ENCODE results near the gene TCEAL3.
A peak's percentile ranks its signal among the peaks of the same experiment; 100 is the strongest.

Gene TCEAL3

DNA sequence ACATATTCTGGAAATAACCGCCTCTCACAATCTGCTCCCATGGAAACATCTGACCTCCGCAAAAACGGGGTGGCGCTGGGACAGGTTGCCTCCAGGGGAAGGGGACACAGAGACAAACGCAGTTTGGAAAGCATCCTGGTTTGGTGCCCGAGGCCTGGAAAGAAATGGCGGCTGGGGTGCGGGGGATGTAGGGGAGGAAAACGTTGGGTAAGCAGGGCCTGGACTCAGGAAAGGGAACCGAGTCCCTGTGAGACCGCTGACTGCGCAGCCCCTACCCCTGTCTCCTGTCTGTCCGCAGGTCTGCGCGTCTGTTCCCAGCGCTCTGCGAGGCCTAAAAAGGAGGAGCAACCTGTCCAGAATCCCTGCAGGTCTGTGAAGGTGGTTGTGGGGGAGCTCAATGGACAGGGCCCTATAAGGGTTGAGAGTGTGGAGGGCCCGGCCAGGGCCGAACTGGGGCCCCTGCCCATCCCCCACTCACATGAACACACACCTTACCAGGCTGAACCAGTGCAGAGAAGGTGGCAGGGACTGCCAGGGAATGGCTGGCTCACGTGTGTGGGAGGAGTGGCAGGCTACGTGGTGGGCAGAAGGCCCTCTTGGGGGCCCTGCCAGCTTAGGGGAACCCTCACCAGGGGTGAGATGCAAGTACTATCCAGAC, 672 bp downstream of the TCEAL3 start:
- peak overlapping the region; percentile 60 for H3K27ac Mint-ChIP-seq
- no peaks in the 10 kb centered on the region for H3K36me3 Mint-ChIP-seq (ENCODE audit: low read depth)
- H3K4me3 Mint-ChIP-seq: peak overlapping the region; percentile 76
- H3K9me3 Mint-ChIP-seq: no peaks in the 10 kb centered on the region
- peak; percentile 37 for DNase-seq
- H3K4me1 Mint-ChIP-seq (ENCODE audit: low read depth): peaks cover 4% of the 10 kb centered on the region
- peaks cover 46% of the 10 kb centered on the region for H3K27me3 Mint-ChIP-seq

GRCh38 chrX:103610282-103610681, 2.5 kb downstream of the TCEAL3 start:
- no peak overlapping the region for H3K4me3 Mint-ChIP-seq
- H3K27ac Mint-ChIP-seq: no peak overlapping the region
- no peak for DNase-seq
- H3K9me3 Mint-ChIP-seq: no peaks in the 10 kb centered on the region
- peaks cover 4% of the 10 kb centered on the region for H3K4me1 Mint-ChIP-seq (ENCODE audit: low read depth)
- no peaks in the 10 kb centered on the region for H3K36me3 Mint-ChIP-seq (ENCODE audit: low read depth)
- peaks cover 39% of the 10 kb centered on the region for H3K27me3 Mint-ChIP-seq

DNA sequence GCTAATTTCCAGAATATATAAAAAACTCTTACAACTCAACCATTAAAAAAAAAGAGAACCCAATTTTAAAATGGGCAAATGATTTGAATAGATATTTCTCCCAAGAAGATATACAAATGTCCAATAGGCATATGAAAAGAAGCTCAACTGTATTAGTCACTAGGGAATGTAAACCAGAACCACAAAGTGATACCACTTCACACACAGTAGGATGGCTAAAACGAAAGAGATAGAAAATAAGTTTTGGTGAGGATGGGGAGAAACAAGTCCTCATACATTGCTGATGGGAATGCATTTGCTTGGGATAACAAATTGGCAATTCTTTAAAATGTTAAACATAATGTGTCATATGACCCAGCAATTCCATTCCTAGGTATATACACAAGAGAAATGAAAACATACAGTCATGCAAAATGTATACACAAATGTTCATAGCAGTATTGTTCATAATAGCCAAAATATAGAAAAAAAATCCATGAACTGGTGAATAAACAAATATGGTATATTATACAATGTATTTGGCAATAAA, 5.7 kb downstream of the TCEAL3 start:
- no peak for DNase-seq
- no peaks in the 10 kb centered on the region for H3K4me1 Mint-ChIP-seq (ENCODE audit: low read depth)
- no peak overlapping the region for H3K4me3 Mint-ChIP-seq
- H3K9me3 Mint-ChIP-seq: no peaks in the 10 kb centered on the region
- H3K36me3 Mint-ChIP-seq (ENCODE audit: low read depth): no peaks in the 10 kb centered on the region
- H3K27ac Mint-ChIP-seq: no peak overlapping the region
- peaks cover 15% of the 10 kb centered on the region for H3K27me3 Mint-ChIP-seq

GRCh38 chrX:103614999-103615398, 7.2 kb downstream of the TCEAL3 start:
- H3K9me3 Mint-ChIP-seq: no peaks in the 10 kb centered on the region

GRCh38 chrX:103615781-103616371, 8.1 kb downstream of the TCEAL3 start:
- no peak for DNase-seq
- Mint-ChIP-seq H3K36me3 (ENCODE audit: low read depth) (no peaks in the 10 kb centered on the region), H3K27ac (no peak overlapping the region), H3K4me1 (ENCODE audit: low read depth) (no peaks in the 10 kb centered on the region), H3K4me3 (no peak overlapping the region), H3K27me3 (no peaks in the 10 kb centered on the region), H3K9me3 (no peaks in the 10 kb centered on the region)

More at GRCh38 chrX:103614999-103615398, 7.2 kb downstream of the TCEAL3 start:
- no peaks in the 10 kb centered on the region for H3K36me3 Mint-ChIP-seq (ENCODE audit: low read depth)
- H3K4me1 Mint-ChIP-seq (ENCODE audit: low read depth): no peaks in the 10 kb centered on the region
- H3K4me3 Mint-ChIP-seq: no peak overlapping the region
- H3K27me3 Mint-ChIP-seq: peaks cover 4% of the 10 kb centered on the region
- no peak overlapping the region for H3K27ac Mint-ChIP-seq
- no peak for DNase-seq

DNA sequence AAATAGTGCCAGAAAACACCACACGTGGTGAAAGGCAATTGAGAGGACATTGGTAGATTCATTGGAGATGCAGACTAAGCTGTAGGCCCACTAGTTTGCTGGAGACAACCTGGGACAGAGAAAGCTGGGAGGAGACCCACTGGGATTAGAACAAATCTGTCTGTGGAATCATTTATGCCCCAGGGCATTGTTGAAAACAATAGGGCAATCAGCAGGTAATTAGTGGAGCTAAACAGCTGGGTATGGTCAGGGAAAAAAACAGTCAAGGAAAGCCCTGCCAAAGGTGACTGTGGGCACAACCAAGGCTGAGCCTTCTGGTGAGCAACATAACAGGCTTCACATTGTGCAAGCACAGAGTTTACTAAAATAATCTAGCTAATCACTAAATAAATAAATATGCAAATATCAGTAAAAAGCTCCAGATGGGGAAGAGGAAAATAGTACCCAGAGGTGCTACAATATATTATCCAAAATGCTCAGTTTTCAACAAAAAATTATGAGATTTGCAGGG, 9.0 kb downstream of the TCEAL3 start:
- Mint-ChIP-seq H3K27me3 (no peaks in the 10 kb centered on the region), H3K9me3 (no peaks in the 10 kb centered on the region), H3K36me3 (ENCODE audit: low read depth) (no peaks in the 10 kb centered on the region), H3K4me3 (no peak overlapping the region), H3K4me1 (ENCODE audit: low read depth) (no peaks in the 10 kb centered on the region), H3K27ac (no peak overlapping the region)
- DNase-seq: no peak

GRCh38 chrX:103624111-103624510, 16.3 kb downstream of the TCEAL3 start:
- Mint-ChIP-seq H3K36me3 (ENCODE audit: low read depth) (no peaks in the 10 kb centered on the region), H3K27ac (no peak overlapping the region), H3K4me3 (no peak overlapping the region), H3K9me3 (no peaks in the 10 kb centered on the region), H3K27me3 (peaks cover 9% of the 10 kb centered on the region), H3K4me1 (ENCODE audit: low read depth) (peaks cover 15% of the 10 kb centered on the region)
- no peak for DNase-seq

DNA sequence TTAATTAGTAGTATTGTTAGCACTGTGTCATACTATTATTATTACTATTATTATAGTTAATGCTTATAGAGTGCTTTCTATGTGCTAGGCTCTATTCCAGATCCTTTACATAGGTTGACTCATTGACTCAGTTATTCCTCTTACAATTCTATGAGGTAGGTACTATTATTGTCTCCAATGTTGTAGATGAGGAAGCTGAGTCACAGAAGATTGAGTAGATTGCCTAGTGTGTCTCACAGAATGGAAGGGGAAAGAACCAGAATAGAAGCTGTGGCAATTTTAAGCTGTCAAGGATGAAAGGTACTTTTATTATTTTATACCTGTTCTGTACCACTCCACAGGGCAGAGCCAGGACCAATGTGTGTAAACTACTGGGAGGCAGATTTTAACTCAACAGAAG, 19.1 kb downstream of the TCEAL3 start:
- Mint-ChIP-seq H3K27me3 (peaks cover 21% of the 10 kb centered on the region), H3K4me1 (ENCODE audit: low read depth) (peaks cover 19% of the 10 kb centered on the region), H3K36me3 (ENCODE audit: low read depth) (no peaks in the 10 kb centered on the region), H3K9me3 (no peaks in the 10 kb centered on the region), H3K4me3 (no peak overlapping the region), H3K27ac (no peak overlapping the region)
- DNase-seq: no peak

- DNase-seq: peak; percentile 59
- Mint-ChIP-seq H3K4me3 (peak within 1 kb of the TSS; percentile 82), H3K27ac (peak within 1 kb of the TSS; percentile 82), H3K9me3 (no peaks in the 10 kb centered on the region), H3K36me3 (ENCODE audit: low read depth) (no peaks in the 10 kb centered on the region), H3K27me3 (peaks cover 21% of the 10 kb centered on the region), H3K4me1 (ENCODE audit: low read depth) (peaks cover 19% of the 10 kb centered on the region)
Measured at GRCh38 chrX:103628386-103629317, 20.9 kb downstream of the TCEAL3 start, which contains the start of gene TCEAL1. Gene TCEAL1 (plus strand): TSS chrX:103628975. CDS start chrX:103629917, 942 bp downstream.

DNA sequence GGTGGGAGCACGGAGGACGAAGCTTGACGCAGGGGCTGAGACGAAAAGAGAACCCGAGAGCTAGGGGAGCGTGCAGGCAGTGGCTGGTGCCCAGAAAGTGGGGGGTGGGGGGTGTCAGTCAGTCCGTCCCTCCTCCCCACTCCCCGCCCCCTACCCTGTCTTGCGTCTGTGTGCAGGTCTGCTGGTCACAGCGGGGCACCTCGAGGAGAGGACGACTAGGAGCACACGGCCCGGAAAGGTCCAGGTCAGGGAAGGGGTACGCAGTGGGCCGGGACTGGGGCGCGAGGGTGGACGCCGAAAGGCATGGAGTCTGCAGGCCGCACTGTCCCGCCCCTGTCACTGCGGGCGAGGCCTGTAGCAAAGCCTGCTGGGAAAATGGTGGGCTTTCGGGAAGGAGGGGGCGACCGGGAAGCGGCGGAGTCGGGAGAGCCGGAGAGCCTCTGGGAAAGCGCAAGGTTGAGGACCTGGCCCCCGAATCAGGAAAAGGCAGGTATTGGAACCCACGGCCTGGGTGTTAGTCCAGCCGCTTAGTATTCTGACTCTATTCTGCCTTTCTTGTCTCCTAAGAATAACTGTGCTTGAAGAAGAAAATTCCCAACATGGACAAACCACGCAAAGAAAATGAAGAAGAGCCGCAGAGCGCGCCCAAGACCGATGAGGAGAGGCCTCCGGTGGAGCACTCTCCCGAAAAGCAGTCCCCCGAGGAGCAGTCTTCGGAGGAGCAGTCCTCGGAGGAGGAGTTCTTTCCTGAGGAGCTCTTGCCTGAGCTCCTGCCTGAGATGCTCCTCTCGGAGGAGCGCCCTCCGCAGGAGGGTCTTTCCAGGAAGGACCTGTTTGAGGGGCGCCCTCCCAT, 21.8 kb downstream of the TCEAL3 start:
- Mint-ChIP-seq H3K9me3 (no peaks in the 10 kb centered on the region), H3K36me3 (ENCODE audit: low read depth) (no peaks in the 10 kb centered on the region), H3K4me3 (peak overlapping the region; percentile 82), H3K27me3 (peaks cover 22% of the 10 kb centered on the region), H3K27ac (peak overlapping the region; percentile 82), H3K4me1 (ENCODE audit: low read depth) (peaks cover 19% of the 10 kb centered on the region)
- peak; percentile 55 for DNase-seq

- no peak for DNase-seq
- H3K27me3 Mint-ChIP-seq: peaks cover 23% of the 10 kb centered on the region
- no peaks in the 10 kb centered on the region for H3K9me3 Mint-ChIP-seq
- H3K36me3 Mint-ChIP-seq (ENCODE audit: low read depth): no peaks in the 10 kb centered on the region
- H3K27ac Mint-ChIP-seq: no peak overlapping the region
- H3K4me1 Mint-ChIP-seq (ENCODE audit: low read depth): peaks cover 19% of the 10 kb centered on the region
- peak overlapping the region; percentile 82 for H3K4me3 Mint-ChIP-seq
Measured at GRCh38 chrX:103630171-103630511, 22.4 kb downstream of the TCEAL3 start.

GRCh38 chrX:103631145-103631544, 23.4 kb downstream of the TCEAL3 start:
- no peak for DNase-seq
- Mint-ChIP-seq H3K27ac (no peak overlapping the region), H3K4me1 (ENCODE audit: low read depth) (peaks cover 18% of the 10 kb centered on the region), H3K27me3 (peaks cover 26% of the 10 kb centered on the region), H3K4me3 (no peak overlapping the region), H3K36me3 (ENCODE audit: low read depth) (no peaks in the 10 kb centered on the region), H3K9me3 (no peaks in the 10 kb centered on the region)

DNA sequence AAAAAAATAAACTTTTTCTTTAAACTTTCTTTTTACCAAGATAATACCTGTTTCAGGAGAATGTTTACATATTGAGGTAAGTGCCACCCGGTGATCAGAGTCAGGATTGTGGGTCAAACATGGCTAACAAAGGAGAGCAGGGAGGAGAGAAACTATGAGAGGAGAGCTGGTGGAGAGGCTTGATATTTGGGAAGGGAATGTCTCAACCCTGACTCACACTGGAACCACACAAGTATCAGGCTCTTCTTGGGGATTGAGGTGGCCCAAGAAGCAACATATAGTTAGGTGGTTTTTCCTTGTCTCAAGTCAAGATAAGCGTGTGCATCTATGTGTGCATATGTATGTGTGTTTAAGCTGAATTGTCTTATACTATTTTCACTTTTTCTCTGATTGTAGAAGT, 27.7 kb downstream of the TCEAL3 start:
- peaks cover 12% of the 10 kb centered on the region for H3K27me3 Mint-ChIP-seq
- H3K9me3 Mint-ChIP-seq: no peaks in the 10 kb centered on the region
- H3K36me3 Mint-ChIP-seq (ENCODE audit: low read depth): no peaks in the 10 kb centered on the region
- H3K4me1 Mint-ChIP-seq (ENCODE audit: low read depth): no peaks in the 10 kb centered on the region
- no peak overlapping the region for H3K27ac Mint-ChIP-seq
- no peak overlapping the region for H3K4me3 Mint-ChIP-seq
- DNase-seq: no peak
